ENCODE results near the gene MMP20.

- TF ChIP-seq CTCF (IDR thresholded peaks at IDR 0.05) (no peak), POLR2A (IDR thresholded peaks at IDR 0.05) (no peak), EP300 (IDR thresholded peaks at IDR 0.05) (no peak)
Observed at GRCh38 chr11:102623998-102624397, 1.1 kb downstream of the MMP20 start.
